Measurements from ENCODE around the gene CFP.

DNA sequence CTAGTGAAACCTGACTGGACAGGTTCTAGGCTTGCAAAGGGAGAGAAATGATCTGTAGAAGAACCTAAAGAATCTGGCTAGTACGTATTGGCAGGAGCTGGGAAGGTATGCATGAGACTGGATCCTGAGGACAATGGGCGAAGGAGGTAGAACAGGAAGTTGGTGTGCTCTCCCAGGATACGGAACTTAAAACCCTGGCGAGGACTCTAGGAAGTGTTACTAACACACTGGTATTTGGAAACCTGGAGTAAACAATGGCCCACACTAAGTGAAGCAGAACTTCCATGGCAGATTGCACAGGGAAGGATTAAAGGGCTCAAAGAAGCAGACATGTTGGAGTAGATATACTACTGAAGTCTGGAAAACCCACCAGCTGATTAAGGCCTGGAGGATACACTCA, 19.2 kb downstream of the CFP start:
- TF ChIP-seq, protein P1, sequence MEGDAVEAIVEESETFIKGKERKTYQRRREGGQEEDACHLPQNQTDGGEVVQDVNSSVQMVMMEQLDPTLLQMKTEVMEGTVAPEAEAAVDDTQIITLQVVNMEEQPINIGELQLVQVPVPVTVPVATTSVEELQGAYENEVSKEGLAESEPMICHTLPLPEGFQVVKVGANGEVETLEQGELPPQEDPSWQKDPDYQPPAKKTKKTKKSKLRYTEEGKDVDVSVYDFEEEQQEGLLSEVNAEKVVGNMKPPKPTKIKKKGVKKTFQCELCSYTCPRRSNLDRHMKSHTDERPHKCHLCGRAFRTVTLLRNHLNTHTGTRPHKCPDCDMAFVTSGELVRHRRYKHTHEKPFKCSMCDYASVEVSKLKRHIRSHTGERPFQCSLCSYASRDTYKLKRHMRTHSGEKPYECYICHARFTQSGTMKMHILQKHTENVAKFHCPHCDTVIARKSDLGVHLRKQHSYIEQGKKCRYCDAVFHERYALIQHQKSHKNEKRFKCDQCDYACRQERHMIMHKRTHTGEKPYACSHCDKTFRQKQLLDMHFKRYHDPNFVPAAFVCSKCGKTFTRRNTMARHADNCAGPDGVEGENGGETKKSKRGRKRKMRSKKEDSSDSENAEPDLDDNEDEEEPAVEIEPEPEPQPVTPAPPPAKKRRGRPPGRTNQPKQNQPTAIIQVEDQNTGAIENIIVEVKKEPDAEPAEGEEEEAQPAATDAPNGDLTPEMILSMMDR (IDR thresholded peaks at IDR 0.05; ENCODE audit: low read depth, low read length, poor library complexity, severe bottlenecking): no peak
- TF ChIP-seq EZH2phosphoT487 (IDR thresholded peaks at IDR 0.05; ENCODE audit: borderline replicate concordance, low read length): no peak
